Tibial artery (tissue), 4 donors: ENCODE data around the gene KLK12.

Experiments
- DNase-seq, 2 donors: peaks; one replicate each; pipeline ENCODE4 v3.0.0-alpha.2; 2019
- H3K27ac ChIP-seq, 2 donors: fragments of 200-600 bp; sonication (generic) in 1 of 2; 1 replicate in 1 of 2; 2 replicates in 1 of 2; pipeline ENCODE4 v1.5.1; 2018 to 2019; ENCODE audit warnings: mild to moderate bottlenecking in 1 of 2
- H3K27me3 ChIP-seq, 2 donors: fragments of 200-600 bp; sonication (generic) in 1 of 2; one replicate each; pipeline versions ENCODE4 v1.5.1 to v1.6.0; 2016 to 2019
- H3K36me3 ChIP-seq, 3 donors: fragments of 200-600 bp; sonication (generic) in 2 of 3; one replicate each; pipeline ENCODE4 v1.5.1; 2016 to 2019; ENCODE audit warnings: mild to moderate bottlenecking in 2 of 3
- H3K4me1 ChIP-seq, 4 donors: fragments of 200-600 bp; sonication (generic) in 2 of 4; 1 replicate in 3 of 4; 2 replicates in 1 of 4; pipeline ENCODE4 v1.5.1; 2016 to 2019
- H3K4me3 ChIP-seq, 2 donors: fragments of 200-600 bp; sonication (generic) in 1 of 2; 1 replicate in 1 of 2; 2 replicates in 1 of 2; pipeline ENCODE4 v1.5.1; 2018 to 2019; ENCODE audit warnings: mild to moderate bottlenecking in 2 of 2
- H3K9me3 ChIP-seq, 3 donors: fragments of 200-600 bp; sonication (generic) in 1 of 3; one replicate each; pipeline ENCODE4 v1.5.1; 2016 to 2019
- intact Hi-C: fragments of 100-400 bp; cut with DNase I; formaldehyde crosslinking; loops from one replicate; pipeline ENCODE4 v1.15.0; 2023; ENCODE audit warnings: low total_unique reads
- TF ChIP-seq, protein P1 (sequence below), 2 experiments: fragments of 200-600 bp in 1 of 2; fragments of 450-650 bp in 1 of 2; IDR thresholded peaks; one replicate each; pipeline ENCODE4 v1.5.1; 2017 to 2019; ENCODE audit warnings: antibody characterized with exemption in 2 of 2, mild to moderate bottlenecking in 1 of 2, moderate library complexity in 1 of 2

Gene KLK12

GRCh38 chr19:51030631-51031030 is 4.2 kb downstream of the KLK12 start:
- intact Hi-C loops = no loop called here
- Histone ChIP-seq H3K27ac (no peak overlapping the region), H3K9me3 (no peaks in the 10 kb centered on the region), H3K4me3 (no peak overlapping the region), H3K27me3 (peaks cover 0 to 32% of the 10 kb centered on the region in 2 donors), H3K36me3 (no peaks in the 10 kb centered on the region), H3K4me1 (no peaks in the 10 kb centered on the region)
- TF ChIP-seq, protein P1, sequence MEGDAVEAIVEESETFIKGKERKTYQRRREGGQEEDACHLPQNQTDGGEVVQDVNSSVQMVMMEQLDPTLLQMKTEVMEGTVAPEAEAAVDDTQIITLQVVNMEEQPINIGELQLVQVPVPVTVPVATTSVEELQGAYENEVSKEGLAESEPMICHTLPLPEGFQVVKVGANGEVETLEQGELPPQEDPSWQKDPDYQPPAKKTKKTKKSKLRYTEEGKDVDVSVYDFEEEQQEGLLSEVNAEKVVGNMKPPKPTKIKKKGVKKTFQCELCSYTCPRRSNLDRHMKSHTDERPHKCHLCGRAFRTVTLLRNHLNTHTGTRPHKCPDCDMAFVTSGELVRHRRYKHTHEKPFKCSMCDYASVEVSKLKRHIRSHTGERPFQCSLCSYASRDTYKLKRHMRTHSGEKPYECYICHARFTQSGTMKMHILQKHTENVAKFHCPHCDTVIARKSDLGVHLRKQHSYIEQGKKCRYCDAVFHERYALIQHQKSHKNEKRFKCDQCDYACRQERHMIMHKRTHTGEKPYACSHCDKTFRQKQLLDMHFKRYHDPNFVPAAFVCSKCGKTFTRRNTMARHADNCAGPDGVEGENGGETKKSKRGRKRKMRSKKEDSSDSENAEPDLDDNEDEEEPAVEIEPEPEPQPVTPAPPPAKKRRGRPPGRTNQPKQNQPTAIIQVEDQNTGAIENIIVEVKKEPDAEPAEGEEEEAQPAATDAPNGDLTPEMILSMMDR (IDR thresholded peaks at IDR 0.05) = no peak
- no peak for DNase-seq

GRCh38 chr19:51029718-51030117 is 5.1 kb downstream of the KLK12 start:
- TF ChIP-seq, protein P1 (IDR thresholded peaks at IDR 0.05) = no peak
- Histone ChIP-seq H3K4me1 (no peaks in the 10 kb centered on the region), H3K4me3 (no peak overlapping the region), H3K9me3 (no peaks in the 10 kb centered on the region), H3K27me3 (peaks cover 0 to 40% of the 10 kb centered on the region in 2 donors), H3K27ac (no peak overlapping the region), H3K36me3 (no peaks in the 10 kb centered on the region)
- intact Hi-C loops = no loop called here
- no peak for DNase-seq

GRCh38 chr19:51027873-51028272 is 6.9 kb downstream of the KLK12 start:
- no peak for DNase-seq
- TF ChIP-seq, protein P1 (IDR thresholded peaks at IDR 0.05) = no peak
- Histone ChIP-seq H3K9me3 (no peaks in the 10 kb centered on the region), H3K27ac (no peak overlapping the region), H3K36me3 (no peaks in the 10 kb centered on the region), H3K27me3 (peaks cover 0 to 45% of the 10 kb centered on the region in 2 donors), H3K4me3 (no peak overlapping the region), H3K4me1 (no peaks in the 10 kb centered on the region)
- intact Hi-C loops = no loop called here

- H3K27ac ChIP-seq = no peak overlapping the region
- intact Hi-C loops = no loop called here
- H3K4me3 ChIP-seq = no peak overlapping the region
- no peak for DNase-seq
- no peaks in the 10 kb centered on the region for H3K9me3 ChIP-seq
- no peaks in the 10 kb centered on the region for H3K36me3 ChIP-seq
- TF ChIP-seq, protein P1 (IDR thresholded peaks at IDR 0.05) = no peak
- no peaks in the 10 kb centered on the region for H3K4me1 ChIP-seq
- peaks cover 0 to 50% of the 10 kb centered on the region in 2 donors for H3K27me3 ChIP-seq
These were observed 7.5 kb downstream of the KLK12 start for GRCh38 chr19:51027126-51027806.

DNA sequence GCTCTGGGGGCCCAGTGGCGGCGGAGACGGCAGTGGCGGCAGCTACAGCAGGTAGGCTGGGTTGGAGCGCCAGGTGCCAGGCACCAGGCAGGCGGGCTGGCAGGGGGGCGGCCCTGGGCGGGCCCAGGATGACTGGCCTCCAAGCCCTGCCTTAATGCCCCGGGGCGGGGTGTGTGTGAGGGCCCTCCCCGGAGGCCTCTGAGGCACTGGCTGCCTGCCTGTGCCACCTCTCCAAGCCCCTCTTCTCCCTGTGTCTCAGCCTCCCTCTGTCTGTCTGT is 8.3 kb downstream of the KLK12 start, which contains the start of gene KLK11:
TSS of gene KLK11 (minus strand) at position 63 of the 278 bp plus-strand sequence. CDS start 985 bp downstream, outside the sequence.
- Histone ChIP-seq H3K27ac (no peak within 1 kb of the TSS), H3K27me3 (peaks cover 0 to 50% of the 10 kb centered on the region in 2 donors), H3K4me3 (no peak within 1 kb of the TSS), H3K9me3 (no peaks in the 10 kb centered on the region), H3K36me3 (no peaks in the 10 kb centered on the region), H3K4me1 (no peaks in the 10 kb centered on the region)
- TF ChIP-seq, protein P1 (IDR thresholded peaks at IDR 0.05) = no peak
- intact Hi-C loops = no loop called here
- DNase-seq = no peak
